ENCODE measurements around the gene GNPAT. TPM values are rescaled to one million over a fixed set of nuclear protein-coding genes. Genes with fewer than 3 reads are reported as not detected.

GNPAT gene
- total RNA-seq = 10 to 100 TPM; 33.5 to 36.6 TPM
- 10 to 100 TPM; 29.9 to 36.1 TPM for polyA plus RNA-seq
- long read RNA-seq, donor 1, transcript GNPAT-201 (16 exons, 2,643 nt) = major isoform, 168 of 217 reads
- long read RNA-seq, donor 1, partial matches to known transcripts = 18 of 217 reads
- long read RNA-seq, donor 1, other reads (novel, unspliced or antisense) = 29 of 217 reads
- long read RNA-seq, donor 2, transcript GNPAT-201 (16 exons, 2,643 nt) = major isoform, 21 of 37 reads
- long read RNA-seq, donor 2, partial matches to known transcripts = 2 of 37 reads
- long read RNA-seq, donor 2, other reads (novel, unspliced or antisense) = 12 of 37 reads

GRCh38 chr1:231240883-231241735 is at the start of gene GNPAT:
Gene GNPAT, plus strand, starts transcription at chr1:231241212. Its CDS starts 167 bp downstream, at chr1:231241379.
- intact Hi-C loops (cut with DNase I) = loop anchor here in 1 of 2 donors (1.0 to 5.0 kb wide), 2 partner anchors 97 to 286 kb away; partner anchors contain the start of genes SPRTN and TSNAX
- DNase-seq = peak; percentile 91 to 97
- peak; percentile 99 for ATAC-seq (ENCODE audit: low FRiP score)
- Histone ChIP-seq H3K27me3 (ENCODE audit: control insufficient read depth in 1 of 2, insufficient read depth in 2 of 2, low read length in 1 of 2) (no peaks in the 10 kb centered on the region), H3K4me3 (ENCODE audit: low read length in 2 of 2) (peak within 1 kb of the TSS; percentile 75 to 98), H3K27ac (ENCODE audit: low read depth in 1 of 2, low read length in 2 of 2) (peak within 1 kb of the TSS in 1 of 2 donors; percentile 49), H3K36me3 (ENCODE audit: control insufficient read depth in 1 of 2, insufficient read depth in 2 of 2, low read length in 1 of 2) (peaks cover 3 to 4% of the 10 kb centered on the region in 2 donors), H3K9me3 (ENCODE audit: control insufficient read depth, low read length) (no peaks in the 10 kb centered on the region), H3K4me1 (ENCODE audit: control insufficient read depth in 1 of 2, insufficient read depth in 2 of 2, low read length in 2 of 2) (peaks cover 2 to 10% of the 10 kb centered on the region in 2 donors)
- WGBS, 2 donors = 0% methylated on average over 50 to 51 of the region's 51 CpGs

DNA sequence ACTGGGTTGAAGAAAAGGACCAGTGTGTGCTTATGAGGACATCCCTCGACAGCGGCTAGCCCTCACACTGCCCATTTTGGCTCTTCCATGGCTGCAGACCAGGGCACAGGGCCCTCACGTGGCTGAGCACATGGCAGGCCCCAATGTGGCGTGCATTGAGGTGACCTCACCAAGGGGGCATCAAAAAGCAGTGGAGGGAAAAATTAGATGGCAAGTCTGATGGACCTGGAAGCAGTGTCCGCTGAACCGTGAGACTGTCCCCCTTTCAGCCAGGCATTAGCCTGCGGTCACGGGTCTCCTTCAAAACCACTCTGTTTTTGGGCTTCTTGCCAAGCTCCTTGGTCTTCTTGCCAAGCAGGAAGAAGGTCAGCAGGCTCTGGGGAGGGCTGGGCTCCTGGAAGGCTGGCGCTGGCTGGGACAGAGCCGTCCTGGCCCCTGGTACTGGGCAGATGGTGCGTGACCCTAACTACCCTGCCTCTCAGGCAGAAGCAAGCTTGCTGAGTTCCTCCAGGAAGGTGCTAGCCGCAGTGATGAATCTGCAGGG is 48.3 kb upstream of the GNPAT start:
- ATAC-seq (ENCODE audit: low FRiP score) (peak; percentile 50), DNase-seq (peak in 1 of 2 donors; percentile 70)
- Histone ChIP-seq H3K9me3 (ENCODE audit: control insufficient read depth, low read length) (no peaks in the 10 kb centered on the region), H3K4me1 (ENCODE audit: control insufficient read depth in 1 of 2, insufficient read depth in 2 of 2, low read length in 2 of 2) (no peaks in the 10 kb centered on the region), H3K4me3 (ENCODE audit: low read length in 2 of 2) (no peak overlapping the region), H3K36me3 (ENCODE audit: control insufficient read depth in 1 of 2, insufficient read depth in 2 of 2, low read length in 1 of 2) (no peaks in the 10 kb centered on the region), H3K27me3 (ENCODE audit: control insufficient read depth in 1 of 2, insufficient read depth in 2 of 2, low read length in 1 of 2) (no peaks in the 10 kb centered on the region), H3K27ac (ENCODE audit: low read depth in 1 of 2, low read length in 2 of 2) (no peak overlapping the region)
- intact Hi-C loops (cut with DNase I) = no loop called here
- WGBS, 2 donors = 27 to 30% methylated on average over 12 of the region's 12 CpGs

GRCh38 chr1:231193710-231194340 is 47.2 kb upstream of the GNPAT start:
- Histone ChIP-seq H3K4me1 (ENCODE audit: control insufficient read depth in 1 of 2, insufficient read depth in 2 of 2, low read length in 2 of 2) (no peaks in the 10 kb centered on the region), H3K27me3 (ENCODE audit: control insufficient read depth in 1 of 2, insufficient read depth in 2 of 2, low read length in 1 of 2) (no peaks in the 10 kb centered on the region), H3K27ac (ENCODE audit: low read depth in 1 of 2, low read length in 2 of 2) (no peak overlapping the region), H3K4me3 (ENCODE audit: low read length in 2 of 2) (no peak overlapping the region), H3K9me3 (ENCODE audit: control insufficient read depth, low read length) (no peaks in the 10 kb centered on the region), H3K36me3 (ENCODE audit: control insufficient read depth in 1 of 2, insufficient read depth in 2 of 2, low read length in 1 of 2) (no peaks in the 10 kb centered on the region)
- WGBS, 2 donors = 66 to 73% methylated on average over 10 of the region's 10 CpGs
- intact Hi-C loops (cut with DNase I) = no loop called here
- peak in 1 of 2 donors; percentile 22 for DNase-seq
- no peak for ATAC-seq (ENCODE audit: low FRiP score)

DNA sequence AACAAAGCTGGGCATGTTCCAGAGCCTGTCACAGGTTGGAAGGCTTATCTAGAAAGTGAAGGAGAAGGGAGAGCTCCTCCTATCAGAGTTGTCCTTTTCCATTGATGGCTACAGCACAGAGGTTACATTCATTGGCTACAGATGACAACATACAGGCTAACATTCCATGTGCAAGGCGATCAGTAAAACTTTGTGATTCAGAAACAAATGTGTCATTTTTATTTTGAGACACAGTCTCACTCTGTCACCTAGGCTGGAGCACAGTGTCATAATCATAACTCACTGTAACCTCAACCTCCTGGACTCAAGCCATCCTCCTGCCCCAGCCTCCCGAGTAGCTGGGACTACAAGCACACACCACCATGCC is 46.6 kb upstream of the GNPAT start:
- ATAC-seq (ENCODE audit: low FRiP score) (no peak), DNase-seq (no peak)
- H3K4me3 ChIP-seq (ENCODE audit: low read length in 2 of 2) = no peak overlapping the region
- no peaks in the 10 kb centered on the region for H3K9me3 ChIP-seq (ENCODE audit: control insufficient read depth, low read length)
- H3K4me1 ChIP-seq (ENCODE audit: control insufficient read depth in 1 of 2, insufficient read depth in 2 of 2, low read length in 2 of 2) = no peaks in the 10 kb centered on the region
- intact Hi-C loops (cut with DNase I) = no loop called here
- 70 to 80% methylated on average over 2 of the region's 2 CpGs for WGBS, 2 donors
- no peaks in the 10 kb centered on the region for H3K27me3 ChIP-seq (ENCODE audit: control insufficient read depth in 1 of 2, insufficient read depth in 2 of 2, low read length in 1 of 2)
- no peaks in the 10 kb centered on the region for H3K36me3 ChIP-seq (ENCODE audit: control insufficient read depth in 1 of 2, insufficient read depth in 2 of 2, low read length in 1 of 2)
- no peak overlapping the region for H3K27ac ChIP-seq (ENCODE audit: low read depth in 1 of 2, low read length in 2 of 2)

GRCh38 chr1:231194843-231195516 is 46.0 kb upstream of the GNPAT start:
- Histone ChIP-seq H3K27me3 (ENCODE audit: control insufficient read depth in 1 of 2, insufficient read depth in 2 of 2, low read length in 1 of 2) (no peaks in the 10 kb centered on the region), H3K9me3 (ENCODE audit: control insufficient read depth, low read length) (no peaks in the 10 kb centered on the region), H3K4me1 (ENCODE audit: control insufficient read depth in 1 of 2, insufficient read depth in 2 of 2, low read length in 2 of 2) (no peaks in the 10 kb centered on the region), H3K27ac (ENCODE audit: low read depth in 1 of 2, low read length in 2 of 2) (no peak overlapping the region), H3K4me3 (ENCODE audit: low read length in 2 of 2) (no peak overlapping the region), H3K36me3 (ENCODE audit: control insufficient read depth in 1 of 2, insufficient read depth in 2 of 2, low read length in 1 of 2) (no peaks in the 10 kb centered on the region)
- DNase-seq (peak in 1 of 2 donors; percentile 12), ATAC-seq (ENCODE audit: low FRiP score) (no peak)
- 80 to 84% methylated on average over 8 of the region's 8 CpGs for WGBS, 2 donors
- intact Hi-C loops (cut with DNase I) = no loop called here

DNA sequence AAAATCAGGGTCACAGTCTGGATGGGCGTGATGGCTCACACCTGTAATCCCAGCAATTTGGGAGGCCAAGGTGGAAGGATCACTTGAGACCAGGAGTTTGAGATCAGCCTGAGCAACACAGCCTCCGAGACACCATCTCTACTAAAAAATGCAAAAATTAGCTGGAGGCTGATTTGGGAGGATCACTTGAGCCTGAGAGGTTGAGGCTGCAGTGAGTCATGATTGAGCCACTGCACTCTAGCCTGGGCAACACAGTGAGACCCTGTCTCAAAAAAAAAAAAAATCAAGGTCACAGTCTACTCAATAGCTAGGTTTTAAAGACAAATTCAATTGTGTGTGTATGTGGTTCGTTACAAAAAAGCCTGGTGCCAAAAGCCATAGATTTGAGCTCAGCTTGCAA is 44.7 kb upstream of the GNPAT start:
- ATAC-seq (ENCODE audit: low FRiP score) = no peak
- intact Hi-C loops (cut with DNase I) = no loop called here
- no peaks in the 10 kb centered on the region for H3K4me1 ChIP-seq (ENCODE audit: control insufficient read depth in 1 of 2, insufficient read depth in 2 of 2, low read length in 2 of 2)

DNA sequence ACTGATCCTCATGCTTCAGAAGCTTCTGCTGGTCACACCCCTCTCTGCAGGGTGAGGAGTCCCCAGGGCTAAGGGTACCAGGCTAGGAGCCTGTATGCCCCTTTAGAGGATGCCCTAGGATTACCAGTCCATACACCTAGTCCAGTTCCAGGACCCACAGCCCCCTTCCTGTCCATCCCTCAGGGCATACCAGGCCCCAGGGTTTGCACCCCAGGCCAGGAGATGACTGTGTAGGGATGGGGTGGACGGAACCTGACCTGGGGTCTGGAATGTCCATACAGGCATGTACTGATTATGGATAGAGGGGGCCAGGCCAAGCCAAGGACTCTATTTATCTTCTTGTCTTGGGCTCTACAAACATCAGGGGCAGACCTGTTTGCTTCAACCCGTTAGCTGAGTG is 44.3 kb upstream of the GNPAT start:
- 77 to 79% methylated on average over 2 of the region's 2 CpGs for WGBS, 2 donors
- Histone ChIP-seq H3K4me1 (ENCODE audit: control insufficient read depth in 1 of 2, insufficient read depth in 2 of 2, low read length in 2 of 2) (no peaks in the 10 kb centered on the region), H3K9me3 (ENCODE audit: control insufficient read depth, low read length) (no peaks in the 10 kb centered on the region), H3K27me3 (ENCODE audit: control insufficient read depth in 1 of 2, insufficient read depth in 2 of 2, low read length in 1 of 2) (no peaks in the 10 kb centered on the region), H3K4me3 (ENCODE audit: low read length in 2 of 2) (no peak overlapping the region), H3K36me3 (ENCODE audit: control insufficient read depth in 1 of 2, insufficient read depth in 2 of 2, low read length in 1 of 2) (no peaks in the 10 kb centered on the region), H3K27ac (ENCODE audit: low read depth in 1 of 2, low read length in 2 of 2) (no peak overlapping the region)
- intact Hi-C loops (cut with DNase I) = no loop called here
- ATAC-seq (ENCODE audit: low FRiP score) (no peak), DNase-seq (peak in 1 of 2 donors; percentile 13)

More for the DNA sequence above, 44.7 kb upstream of the GNPAT start:
- no peak for DNase-seq
- H3K36me3 ChIP-seq (ENCODE audit: control insufficient read depth in 1 of 2, insufficient read depth in 2 of 2, low read length in 1 of 2) = no peaks in the 10 kb centered on the region
- H3K9me3 ChIP-seq (ENCODE audit: control insufficient read depth, low read length) = no peaks in the 10 kb centered on the region
- H3K4me3 ChIP-seq (ENCODE audit: low read length in 2 of 2) = no peak overlapping the region
- H3K27me3 ChIP-seq (ENCODE audit: control insufficient read depth in 1 of 2, insufficient read depth in 2 of 2, low read length in 1 of 2) = no peaks in the 10 kb centered on the region
- H3K27ac ChIP-seq (ENCODE audit: low read depth in 1 of 2, low read length in 2 of 2) = no peak overlapping the region
- 90% methylated on average over 3 of the region's 3 CpGs for WGBS, 2 donors

DNA sequence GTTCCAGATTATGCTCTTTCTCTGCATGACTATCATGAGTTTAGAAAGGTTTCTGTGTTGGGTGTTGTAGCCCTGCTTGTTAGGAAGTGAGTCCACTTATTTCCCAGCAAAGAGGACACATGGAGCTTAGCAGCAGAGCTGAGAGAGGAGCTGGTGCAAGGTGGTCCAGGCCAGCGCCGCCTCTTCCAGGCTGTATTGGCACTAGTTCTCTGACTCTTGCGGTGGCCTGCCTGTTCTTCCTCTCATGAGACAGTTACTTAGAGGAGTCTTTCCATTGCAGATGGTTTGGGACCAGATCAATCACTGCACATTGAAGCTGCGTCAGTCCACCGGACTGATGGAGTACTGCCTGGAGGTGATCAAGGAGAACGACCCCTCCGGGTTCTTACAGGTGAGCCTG is 41.1 kb upstream of the GNPAT start:
- no peaks in the 10 kb centered on the region for H3K27me3 ChIP-seq (ENCODE audit: control insufficient read depth in 1 of 2, insufficient read depth in 2 of 2, low read length in 1 of 2)
- no peak overlapping the region for H3K27ac ChIP-seq (ENCODE audit: low read depth in 1 of 2, low read length in 2 of 2)
- intact Hi-C loops (cut with DNase I) = no loop called here
- no peaks in the 10 kb centered on the region for H3K9me3 ChIP-seq (ENCODE audit: control insufficient read depth, low read length)
- no peaks in the 10 kb centered on the region for H3K4me1 ChIP-seq (ENCODE audit: control insufficient read depth in 1 of 2, insufficient read depth in 2 of 2, low read length in 2 of 2)
- 96 to 97% methylated on average over 7 of the region's 7 CpGs for WGBS, 2 donors
- ATAC-seq (ENCODE audit: low FRiP score) (no peak), DNase-seq (peak in 1 of 2 donors; percentile 61)
- H3K4me3 ChIP-seq (ENCODE audit: low read length in 2 of 2) = no peak overlapping the region
- no peaks in the 10 kb centered on the region for H3K36me3 ChIP-seq (ENCODE audit: control insufficient read depth in 1 of 2, insufficient read depth in 2 of 2, low read length in 1 of 2)
